Activated CD8-positive, alpha-beta T cell treated with anti-CD3 and anti-CD28 coated beads for 36 hours (primary cell): ENCODE results near the gene PPIG. TPM values are rescaled to one million over a fixed set of nuclear protein-coding genes. Genes with fewer than 3 reads are reported as not detected.
"Not testable (repeated sequence)": the region's sequence is repeated elsewhere in the genome, so short reads cannot be mapped to it uniquely, and the experiment has no call there.

Experiments
- ATAC-seq: fragments of 200-7000 bp; cut with Tn5 transposase; one replicate; pipeline ENCODE4 v1.10.0; 2021; ENCODE audit warnings: mild to moderate bottlenecking, moderate library complexity
- CTCF ChIA-PET: fragments of 350-600 bp; sonication (Branson Sonifier 250); formaldehyde crosslinking; loops from one replicate; lab custom pipeline; 2021; ENCODE audit warnings: antibody characterized with exemption; lab: Charles Lee
- POLR2A ChIA-PET: fragments of 350-600 bp; sonication (Branson Sonifier 250); formaldehyde crosslinking; loops from one replicate; lab custom pipeline; 2021; ENCODE audit warnings: antibody characterized with exemption; lab: Charles Lee
- DNase-seq: peaks from one replicate; pipeline ENCODE4 v3.0.0-alpha.2; 2020
- H3K27ac Mint-ChIP-seq: one replicate; pipeline ENCODE4 v1.8.0; 2021; ENCODE audit warnings: mild to moderate bottlenecking, mixed read lengths
- H3K27me3 Mint-ChIP-seq: one replicate; pipeline ENCODE4 v1.8.0; 2021; ENCODE audit warnings: mixed read lengths
- H3K36me3 Mint-ChIP-seq: one replicate; pipeline ENCODE4 v1.8.0; 2021; ENCODE audit warnings: low read depth, mixed read lengths
- H3K4me1 Mint-ChIP-seq: one replicate; pipeline ENCODE4 v1.8.0; 2021; ENCODE audit warnings: low read depth, mixed read lengths
- H3K4me3 Mint-ChIP-seq: one replicate; pipeline ENCODE4 v1.8.0; 2021; ENCODE audit warnings: mild to moderate bottlenecking, moderate library complexity, mixed read lengths
- H3K9me3 Mint-ChIP-seq: one replicate; pipeline ENCODE4 v1.8.0; 2021; ENCODE audit warnings: mixed read lengths
- CTCF ChIP-seq: fragments of 200-600 bp; IDR thresholded peaks from one replicate; pipeline ENCODE4 v1.8.0; 2022; ENCODE audit warnings: antibody characterized with exemption, mild to moderate bottlenecking
- intact Hi-C: fragments of 100-400 bp; cut with micrococcal nuclease; formaldehyde crosslinking; loops from one replicate; pipeline ENCODE4 v1.10.0; 2022
- total RNA-seq, 2 experiments: library from RNA; stranded (reverse); gene quantifications; one replicate each; pipeline ENCODE4 v1.2.3, GENCODE V29; 2021

The PPIG gene
- total RNA-seq, 2 experiments from 2014 or later: 54.9 to 62.0 TPM

GRCh38 chr2:169573974-169574299 is 10.2 kb upstream of the PPIG start:
- Mint-ChIP-seq H3K9me3 (no peaks in the 10 kb centered on the region), H3K27ac (peak overlapping the region; percentile 95), H3K27me3 (peaks cover 5% of the 10 kb centered on the region), H3K4me1 (peaks cover 23% of the 10 kb centered on the region), H3K4me3 (peak overlapping the region; percentile 98), H3K36me3 (peaks cover 9% of the 10 kb centered on the region)
- TF ChIP-seq CTCF: no peak
- DNase-seq: no peak
- intact Hi-C loops: no loop called here
- ATAC-seq: no peak
- ChIA-PET CTCF (interaction anchor here (1.2 kb wide), 1 partner anchor 11 kb away, joined by 3 read pairs; no protein-coding TSS in a partner anchor), POLR2A (interaction anchor here (1.3 to 2.0 kb wide), 2 partner anchors 11 kb away, joined by 6 to 19 read pairs; partner anchors contain the start of gene PPIG)

GRCh38 chr2:169574539-169574938 is 9.6 kb upstream of the PPIG start:
- DNase-seq, CTCF ChIA-PET, intact Hi-C loops, H3K27ac Mint-ChIP-seq, H3K27me3 Mint-ChIP-seq, H3K36me3 Mint-ChIP-seq, ATAC-seq, H3K9me3 Mint-ChIP-seq: not testable (repeated sequence)
- peaks cover 19% of the 10 kb centered on the region for H3K4me1 Mint-ChIP-seq
- H3K4me3 Mint-ChIP-seq: peak overlapping the region; percentile 29
- POLR2A ChIA-PET: interaction anchor here (2.0 kb wide), 1 partner anchor 10 kb away, joined by 19 read pairs; the partner anchor contains the start of gene PPIG

GRCh38 chr2:169575264-169575663 is 8.9 kb upstream of the PPIG start:
- H3K4me1 Mint-ChIP-seq: peaks cover 15% of the 10 kb centered on the region
- H3K27me3 Mint-ChIP-seq, ATAC-seq, CTCF ChIA-PET, H3K36me3 Mint-ChIP-seq, H3K4me3 Mint-ChIP-seq, H3K9me3 Mint-ChIP-seq, POLR2A ChIA-PET, DNase-seq, intact Hi-C loops, H3K27ac Mint-ChIP-seq: not testable (repeated sequence)

- ATAC-seq: no peak
- TF ChIP-seq CTCF: no peak
- peaks cover 2% of the 10 kb centered on the region for H3K4me1 Mint-ChIP-seq
- no peak overlapping the region for H3K27ac Mint-ChIP-seq
- DNase-seq: no peak
- peaks cover 7% of the 10 kb centered on the region for H3K36me3 Mint-ChIP-seq
- no peak overlapping the region for H3K4me3 Mint-ChIP-seq
- peaks cover 14% of the 10 kb centered on the region for H3K9me3 Mint-ChIP-seq
- intact Hi-C loops: no loop called here
- H3K27me3 Mint-ChIP-seq: peaks cover 5% of the 10 kb centered on the region
- CTCF ChIA-PET: no interaction called here
- POLR2A ChIA-PET: no interaction called here
Observed at GRCh38 chr2:169579044-169579443, 5.1 kb upstream of the PPIG start.

GRCh38 chr2:169582552-169583266 is 1.4 kb upstream of the PPIG start:
- DNase-seq, CTCF ChIA-PET, intact Hi-C loops, H3K27me3 Mint-ChIP-seq, H3K27ac Mint-ChIP-seq, ATAC-seq, H3K4me3 Mint-ChIP-seq: not testable (repeated sequence)
- Mint-ChIP-seq H3K36me3 (peaks cover 28% of the 10 kb centered on the region), H3K9me3 (peaks cover 16% of the 10 kb centered on the region), H3K4me1 (peaks cover 21% of the 10 kb centered on the region)
- POLR2A ChIA-PET: interaction anchor here (0.9 to 3.2 kb wide), 2 partner anchors 9 to 104 kb away, joined by 3 to 19 read pairs; partner anchors contain the start of genes BBS5 and FASTKD1

- intact Hi-C loops: no loop called here
- peak overlapping the region; percentile 99 for H3K4me3 Mint-ChIP-seq
- no peak for TF ChIP-seq CTCF
- peaks cover 28% of the 10 kb centered on the region for H3K36me3 Mint-ChIP-seq
- ATAC-seq (no peak), DNase-seq (no peak)
- H3K4me1 Mint-ChIP-seq: peaks cover 23% of the 10 kb centered on the region
- ChIA-PET POLR2A (interaction anchor here (0.9 to 3.2 kb wide), 2 partner anchors 10 to 105 kb away, joined by 3 to 19 read pairs; partner anchors contain the start of genes BBS5 and FASTKD1), CTCF (no interaction called here)
- peaks cover 16% of the 10 kb centered on the region for H3K9me3 Mint-ChIP-seq
- H3K27me3 Mint-ChIP-seq: peaks cover 5% of the 10 kb centered on the region
- peak overlapping the region; percentile 99 for H3K27ac Mint-ChIP-seq
Observed at GRCh38 chr2:169583518-169583917, 633 bp upstream of the PPIG start.
